ENCODE results near the gene PAX5.

PAX5 gene

DNA sequence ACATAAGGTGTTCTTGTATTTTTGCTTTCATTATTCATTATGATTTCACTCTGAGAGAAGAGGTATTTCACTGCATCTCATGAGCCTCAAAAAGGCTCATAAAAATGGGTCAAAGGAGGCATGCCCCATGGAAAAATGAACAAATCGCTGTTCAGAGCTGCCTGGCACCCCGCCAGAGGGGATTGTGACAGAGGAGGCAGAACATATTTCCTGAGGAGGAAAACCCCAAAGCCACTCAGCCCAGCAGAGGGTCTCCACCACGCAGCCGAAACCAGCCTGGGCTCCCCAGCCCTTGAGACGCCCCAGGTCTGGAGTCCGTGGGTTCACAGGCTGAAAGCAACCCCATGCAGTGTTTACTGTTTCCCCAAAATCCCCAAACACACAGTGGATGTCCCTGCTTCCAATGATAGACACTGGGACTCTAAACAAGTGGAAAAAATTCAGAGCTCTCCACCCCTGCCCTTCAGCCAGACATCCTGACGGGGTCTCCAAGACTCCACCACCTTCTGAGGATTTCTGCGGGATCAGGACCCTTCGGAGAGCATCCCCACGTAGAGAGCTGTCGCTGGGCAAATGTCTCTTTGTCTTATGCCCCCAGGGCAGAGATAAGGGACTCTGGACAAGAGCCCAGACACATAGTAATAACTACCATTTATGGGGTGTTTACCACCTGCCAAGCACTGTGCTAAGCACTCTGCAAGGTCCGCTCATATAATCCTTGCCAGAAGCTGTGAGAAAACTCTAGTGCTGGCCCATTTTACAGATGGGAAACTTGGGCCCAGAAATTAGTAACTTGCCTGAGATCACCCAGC, 122.3 kb downstream of the PAX5 start:
- H3K4me1 ChIP-seq (ENCODE audit: insufficient read depth, low read length): no peaks in the 10 kb centered on the region

DNA sequence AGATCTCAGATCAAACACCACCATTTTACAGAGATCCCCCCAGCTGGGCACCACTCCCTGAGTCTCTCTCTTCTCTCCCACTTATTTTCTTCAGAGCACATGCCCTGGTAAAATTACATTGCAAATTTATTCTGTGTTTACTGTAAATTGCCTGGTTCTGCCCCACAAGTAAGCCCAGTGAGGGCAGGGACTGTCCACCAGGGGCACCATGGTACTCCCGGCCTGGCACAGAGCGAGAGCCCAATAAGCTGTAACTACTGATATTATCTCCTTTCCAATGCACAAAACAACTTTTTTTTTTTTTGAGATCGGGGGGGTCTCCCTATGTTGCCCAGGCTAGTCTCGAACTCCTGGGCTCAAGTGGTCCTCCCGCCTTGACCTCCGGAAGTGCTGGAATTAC, 123.0 kb downstream of the PAX5 start:
- Histone ChIP-seq H3K4me3 (ENCODE audit: low read depth in 1 of 2, low read length in 2 of 2) (no peak overlapping the region), H3K36me3 (ENCODE audit: insufficient read depth, low read length) (no peaks in the 10 kb centered on the region), H3K9ac (ENCODE audit: low read depth, low read length) (no peak overlapping the region), H2AFZ (ENCODE audit: low read depth, low read length) (no peak overlapping the region), H4K20me1 (ENCODE audit: insufficient read depth, low read length) (no peaks in the 10 kb centered on the region), H3K79me2 (ENCODE audit: insufficient read depth, low read length) (no peaks in the 10 kb centered on the region), H3K27me3 (ENCODE audit: insufficient read depth, low read length, poor library complexity) (peaks cover 23% of the 10 kb centered on the region), H3K4me2 (ENCODE audit: insufficient read depth, low read length) (no peak overlapping the region), H3K27ac (ENCODE audit: low read length) (no peak overlapping the region), H3K4me1 (ENCODE audit: insufficient read depth, low read length) (no peaks in the 10 kb centered on the region), H3K9me3 (ENCODE audit: insufficient read depth, low read length, severe bottlenecking) (no peaks in the 10 kb centered on the region)
- TF ChIP-seq, protein P1, sequence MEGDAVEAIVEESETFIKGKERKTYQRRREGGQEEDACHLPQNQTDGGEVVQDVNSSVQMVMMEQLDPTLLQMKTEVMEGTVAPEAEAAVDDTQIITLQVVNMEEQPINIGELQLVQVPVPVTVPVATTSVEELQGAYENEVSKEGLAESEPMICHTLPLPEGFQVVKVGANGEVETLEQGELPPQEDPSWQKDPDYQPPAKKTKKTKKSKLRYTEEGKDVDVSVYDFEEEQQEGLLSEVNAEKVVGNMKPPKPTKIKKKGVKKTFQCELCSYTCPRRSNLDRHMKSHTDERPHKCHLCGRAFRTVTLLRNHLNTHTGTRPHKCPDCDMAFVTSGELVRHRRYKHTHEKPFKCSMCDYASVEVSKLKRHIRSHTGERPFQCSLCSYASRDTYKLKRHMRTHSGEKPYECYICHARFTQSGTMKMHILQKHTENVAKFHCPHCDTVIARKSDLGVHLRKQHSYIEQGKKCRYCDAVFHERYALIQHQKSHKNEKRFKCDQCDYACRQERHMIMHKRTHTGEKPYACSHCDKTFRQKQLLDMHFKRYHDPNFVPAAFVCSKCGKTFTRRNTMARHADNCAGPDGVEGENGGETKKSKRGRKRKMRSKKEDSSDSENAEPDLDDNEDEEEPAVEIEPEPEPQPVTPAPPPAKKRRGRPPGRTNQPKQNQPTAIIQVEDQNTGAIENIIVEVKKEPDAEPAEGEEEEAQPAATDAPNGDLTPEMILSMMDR (IDR thresholded peaks at IDR 0.05; ENCODE audit: borderline replicate concordance, extremely low read depth, low read length, poor library complexity, severe bottlenecking): no peak
- no peak for TF ChIP-seq EZH2 (IDR thresholded peaks at IDR 0.05; ENCODE audit: borderline replicate concordance, low read depth, low read length, severe bottlenecking)
- DNase-seq: no peak
- no peak for ATAC-seq (ENCODE audit: insufficient read depth, low read depth)

More for the DNA sequence above, 122.3 kb downstream of the PAX5 start:
- H2AFZ ChIP-seq (ENCODE audit: low read depth, low read length): no peak overlapping the region
- TF ChIP-seq, protein P1 (IDR thresholded peaks at IDR 0.05; ENCODE audit: borderline replicate concordance, extremely low read depth, low read length, poor library complexity, severe bottlenecking): no peak
- TF ChIP-seq EZH2 (IDR thresholded peaks at IDR 0.05; ENCODE audit: borderline replicate concordance, low read depth, low read length, severe bottlenecking): no peak
- no peaks in the 10 kb centered on the region for H3K79me2 ChIP-seq (ENCODE audit: insufficient read depth, low read length)
- DNase-seq (no peak), ATAC-seq (ENCODE audit: insufficient read depth, low read depth) (no peak)
- no peak overlapping the region for H3K4me2 ChIP-seq (ENCODE audit: insufficient read depth, low read length)
- no peaks in the 10 kb centered on the region for H3K36me3 ChIP-seq (ENCODE audit: insufficient read depth, low read length)
- no peaks in the 10 kb centered on the region for H3K9me3 ChIP-seq (ENCODE audit: insufficient read depth, low read length, severe bottlenecking)
- H4K20me1 ChIP-seq (ENCODE audit: insufficient read depth, low read length): no peaks in the 10 kb centered on the region
- no peak overlapping the region for H3K9ac ChIP-seq (ENCODE audit: low read depth, low read length)
- H3K27ac ChIP-seq (ENCODE audit: low read length): no peak overlapping the region
- peaks cover 18% of the 10 kb centered on the region for H3K27me3 ChIP-seq (ENCODE audit: insufficient read depth, low read length, poor library complexity)
- H3K4me3 ChIP-seq (ENCODE audit: low read depth in 1 of 2, low read length in 2 of 2): no peak overlapping the region

DNA sequence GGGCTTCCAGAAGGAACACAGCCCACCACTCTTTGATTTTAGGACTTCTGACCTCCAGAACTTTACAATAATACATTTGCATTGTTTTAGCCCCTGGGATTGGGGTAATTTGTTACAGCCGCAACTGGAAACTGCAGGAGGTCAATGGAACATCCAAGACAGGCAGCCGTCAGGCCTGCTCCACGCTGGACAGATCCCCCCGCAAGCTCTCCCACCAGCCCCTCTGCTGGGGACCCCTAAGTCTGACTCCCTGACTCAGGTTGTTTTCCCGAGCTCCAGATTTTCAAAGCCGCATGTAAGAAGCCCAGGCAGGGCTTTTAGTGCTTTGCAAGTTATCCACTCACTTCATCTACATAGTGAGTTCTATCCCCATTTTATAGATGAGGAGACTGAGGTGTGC, 127.6 kb downstream of the PAX5 start:
- no peaks in the 10 kb centered on the region for H3K4me1 ChIP-seq (ENCODE audit: insufficient read depth, low read length)
- no peak overlapping the region for H3K27ac ChIP-seq (ENCODE audit: low read length)
- no peaks in the 10 kb centered on the region for H4K20me1 ChIP-seq (ENCODE audit: insufficient read depth, low read length)
- H3K4me2 ChIP-seq (ENCODE audit: insufficient read depth, low read length): no peak overlapping the region
- peaks cover 53% of the 10 kb centered on the region for H3K27me3 ChIP-seq (ENCODE audit: insufficient read depth, low read length, poor library complexity)
- H3K36me3 ChIP-seq (ENCODE audit: insufficient read depth, low read length): no peaks in the 10 kb centered on the region
- no peak for ATAC-seq (ENCODE audit: insufficient read depth, low read depth)
- TF ChIP-seq, protein P1 (IDR thresholded peaks at IDR 0.05; ENCODE audit: borderline replicate concordance, extremely low read depth, low read length, poor library complexity, severe bottlenecking): no peak
- no peak for TF ChIP-seq EZH2 (IDR thresholded peaks at IDR 0.05; ENCODE audit: borderline replicate concordance, low read depth, low read length, severe bottlenecking)
- DNase-seq: no peak
- no peak overlapping the region for H3K4me3 ChIP-seq (ENCODE audit: low read depth in 1 of 2, low read length in 2 of 2)
- H3K9me3 ChIP-seq (ENCODE audit: insufficient read depth, low read length, severe bottlenecking): no peaks in the 10 kb centered on the region
- no peak overlapping the region for H2AFZ ChIP-seq (ENCODE audit: low read depth, low read length)
- no peak overlapping the region for H3K9ac ChIP-seq (ENCODE audit: low read depth, low read length)
- no peaks in the 10 kb centered on the region for H3K79me2 ChIP-seq (ENCODE audit: insufficient read depth, low read length)
